Rectal smooth muscle tissue (tissue), 1 donor: ENCODE data around the gene OSBPL10.

Experiments used
- H3K27ac ChIP-seq: one replicate; pipeline ENCODE4 v1.7.0; 2013; ENCODE audit warnings: low read depth, low read length, inconsistent platforms
- H3K27me3 ChIP-seq: one replicate; pipeline ENCODE4 v1.7.0; 2013; ENCODE audit warnings: low read length; ENCODE audit not compliant: control insufficient read depth, insufficient read depth
- H3K36me3 ChIP-seq: one replicate; pipeline ENCODE4 v1.7.0; 2013; ENCODE audit warnings: low read length; ENCODE audit not compliant: control insufficient read depth, insufficient read depth
- H3K4me1 ChIP-seq: one replicate; pipeline ENCODE4 v1.7.0; 2013; ENCODE audit warnings: low read length; ENCODE audit not compliant: control insufficient read depth, insufficient read depth
- H3K4me3 ChIP-seq: one replicate; pipeline ENCODE4 v1.7.0; 2013; ENCODE audit warnings: low read length
- H3K9ac ChIP-seq: one replicate; pipeline ENCODE4 v1.7.0; 2013; ENCODE audit warnings: low read length

Gene OSBPL10

GRCh38 chr3:31621314-31621713 is 359.7 kb downstream of the OSBPL10 start:
- H3K27ac ChIP-seq = no peak overlapping the region
- no peaks in the 10 kb centered on the region for H3K27me3 ChIP-seq
- H3K4me1 ChIP-seq = no peaks in the 10 kb centered on the region
- H3K36me3 ChIP-seq = no peaks in the 10 kb centered on the region
- H3K9ac ChIP-seq = no peak overlapping the region
- H3K4me3 ChIP-seq = no peak overlapping the region

DNA sequence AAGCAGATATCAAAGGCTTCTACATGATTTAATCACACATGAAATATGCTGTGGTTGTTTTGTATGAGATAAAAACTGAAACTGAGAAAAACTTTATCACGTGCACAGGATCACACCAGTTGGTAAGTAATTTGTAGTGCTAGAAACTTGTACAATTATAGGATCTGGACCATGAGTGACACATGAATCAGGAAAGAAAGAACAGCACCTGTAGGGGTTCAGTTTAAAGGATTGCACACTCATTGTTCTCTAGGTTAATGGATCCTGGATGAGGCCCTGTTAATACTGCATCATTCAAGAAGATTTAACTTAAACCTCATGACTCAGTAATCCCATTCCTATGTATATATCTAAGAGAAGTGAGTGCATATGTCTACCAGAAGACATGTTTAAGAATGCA is 360.4 kb downstream of the OSBPL10 start:
- no peaks in the 10 kb centered on the region for H3K36me3 ChIP-seq
- no peak overlapping the region for H3K4me3 ChIP-seq
- H3K27ac ChIP-seq = no peak overlapping the region

GRCh38 chr3:31616711-31617110 is 364.4 kb downstream of the OSBPL10 start:
- H3K27me3 ChIP-seq = no peaks in the 10 kb centered on the region
- H3K36me3 ChIP-seq = no peaks in the 10 kb centered on the region
- H3K27ac ChIP-seq = no peak overlapping the region

More for the DNA sequence above, 360.4 kb downstream of the OSBPL10 start:
- Histone ChIP-seq H3K9ac (no peak overlapping the region), H3K27me3 (no peaks in the 10 kb centered on the region), H3K4me1 (no peaks in the 10 kb centered on the region)

DNA sequence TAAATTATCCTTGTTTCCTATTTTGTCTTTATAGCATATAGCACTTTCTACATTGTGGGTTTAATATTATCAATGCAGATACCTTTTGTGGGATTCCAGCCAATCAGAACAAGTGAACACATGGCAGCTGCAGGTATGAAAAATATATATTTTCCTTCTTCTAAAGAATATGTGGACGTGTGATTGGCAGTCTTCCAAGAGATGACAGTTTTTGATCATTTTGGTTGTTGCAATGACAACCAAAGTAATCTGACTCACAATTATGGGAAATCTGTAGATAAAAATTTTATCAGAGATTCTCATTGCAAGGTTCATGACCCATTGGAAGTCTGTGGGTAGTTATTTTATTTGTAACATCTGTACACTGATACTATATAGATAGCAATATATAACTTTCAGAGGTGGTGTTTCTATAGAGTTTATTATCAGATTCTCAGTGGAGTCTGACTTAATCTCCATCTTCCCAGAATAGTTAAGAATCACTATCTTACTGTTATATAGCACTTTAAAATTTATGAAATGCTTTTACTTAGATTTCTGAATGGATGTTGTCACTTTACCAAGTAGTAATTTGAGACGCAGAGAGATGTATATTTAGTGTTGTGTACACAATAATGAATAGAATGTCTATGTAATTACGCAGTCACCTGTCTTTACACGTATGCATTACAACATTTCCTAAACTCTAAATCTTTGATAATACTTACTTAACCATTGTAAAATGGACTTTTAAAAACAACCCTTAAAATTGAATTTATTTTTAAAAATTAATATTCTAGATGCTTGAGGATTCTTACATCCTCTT is 365.8 kb downstream of the OSBPL10 start:
- Histone ChIP-seq H3K4me1 (no peaks in the 10 kb centered on the region), H3K27me3 (no peaks in the 10 kb centered on the region), H3K4me3 (no peak overlapping the region), H3K27ac (no peak overlapping the region), H3K36me3 (no peaks in the 10 kb centered on the region), H3K9ac (no peak overlapping the region)

More at GRCh38 chr3:31616711-31617110, 364.4 kb downstream of the OSBPL10 start:
- H3K4me3 ChIP-seq = no peak overlapping the region
- H3K9ac ChIP-seq = no peak overlapping the region
- no peaks in the 10 kb centered on the region for H3K4me1 ChIP-seq

DNA sequence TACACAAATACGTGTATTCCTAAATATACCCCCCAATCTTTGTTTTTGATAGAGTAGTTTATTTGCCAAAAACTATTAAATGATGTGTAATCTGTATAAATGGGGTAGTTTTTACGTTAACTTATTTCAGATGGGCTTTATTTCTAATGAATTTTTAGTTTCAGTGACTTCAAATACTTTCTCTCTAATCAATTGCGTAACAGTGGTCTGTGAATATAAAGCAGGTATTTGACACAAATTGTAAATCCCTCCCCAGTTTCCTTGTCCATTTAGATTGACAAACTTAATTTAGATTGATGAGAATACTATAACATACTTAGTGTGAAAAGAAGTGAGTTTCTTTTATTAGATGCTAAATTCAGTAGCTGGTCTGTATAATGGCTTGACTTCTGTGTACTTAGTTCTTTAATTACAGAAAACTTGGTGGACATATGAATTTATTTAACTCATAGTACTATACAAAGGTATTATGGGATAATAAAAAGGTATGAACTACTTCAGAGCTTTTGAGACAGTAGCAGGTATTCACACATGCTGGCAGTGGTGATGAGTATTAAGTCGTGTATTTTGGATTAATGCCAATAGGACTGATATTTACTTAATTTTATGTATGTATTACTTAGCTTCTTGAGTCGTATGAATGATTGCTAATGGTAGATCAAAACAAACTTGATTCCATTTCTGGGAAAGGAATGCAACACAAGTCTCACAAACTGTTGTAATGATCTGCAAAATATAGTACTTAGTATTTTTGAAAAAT is 366.7 kb downstream of the OSBPL10 start:
- Histone ChIP-seq H3K27me3 (no peaks in the 10 kb centered on the region), H3K4me3 (no peak overlapping the region), H3K36me3 (no peaks in the 10 kb centered on the region), H3K9ac (no peak overlapping the region), H3K4me1 (no peaks in the 10 kb centered on the region), H3K27ac (no peak overlapping the region)

DNA sequence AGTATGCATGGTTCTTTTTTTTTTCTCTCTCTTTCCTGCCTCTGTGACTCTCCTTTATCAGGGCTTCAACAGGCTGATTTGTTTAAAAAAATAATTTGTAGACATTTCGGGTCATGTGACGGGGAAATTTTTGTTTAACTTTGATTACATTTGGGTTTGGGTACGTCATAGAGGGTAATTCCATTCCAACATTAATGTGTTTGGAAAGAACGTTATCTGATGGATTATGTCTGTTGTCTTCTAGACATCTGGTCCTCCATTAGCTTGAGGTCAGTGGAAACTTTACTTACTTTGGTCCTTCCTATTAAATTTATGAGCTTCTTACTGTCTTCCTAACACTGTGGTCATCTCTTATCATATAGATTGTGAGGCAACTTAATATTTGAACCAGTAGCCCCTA is 367.4 kb downstream of the OSBPL10 start:
- no peak overlapping the region for H3K9ac ChIP-seq
- no peaks in the 10 kb centered on the region for H3K27me3 ChIP-seq
- H3K4me3 ChIP-seq = no peak overlapping the region
- no peaks in the 10 kb centered on the region for H3K4me1 ChIP-seq
- no peaks in the 10 kb centered on the region for H3K36me3 ChIP-seq
- no peak overlapping the region for H3K27ac ChIP-seq

DNA sequence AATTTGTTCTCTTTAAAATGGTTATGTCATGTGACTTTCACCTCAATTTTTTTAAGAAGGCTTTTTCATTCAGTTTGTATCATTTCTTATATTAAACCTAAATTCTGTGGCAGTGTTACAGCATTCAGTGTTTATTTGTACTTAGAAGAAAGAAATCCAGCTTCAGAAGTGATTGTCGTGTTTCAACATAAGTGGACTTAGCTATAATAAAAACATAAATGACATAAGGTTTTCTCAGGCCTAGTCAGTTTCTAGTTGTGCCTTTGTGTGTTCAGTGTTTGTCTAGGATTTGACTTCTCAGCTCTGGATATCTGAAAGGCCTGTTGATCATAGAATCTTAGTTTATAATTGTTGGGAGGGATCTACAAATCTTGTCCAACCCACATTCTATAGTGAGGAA is 367.9 kb downstream of the OSBPL10 start:
- no peak overlapping the region for H3K9ac ChIP-seq
- H3K4me3 ChIP-seq = no peak overlapping the region
- H3K4me1 ChIP-seq = no peaks in the 10 kb centered on the region
- no peaks in the 10 kb centered on the region for H3K27me3 ChIP-seq
- H3K36me3 ChIP-seq = no peaks in the 10 kb centered on the region
- H3K27ac ChIP-seq = no peak overlapping the region
